GM23338 (cell line): ENCODE measurements around the gene DYRK3. TPM values are rescaled to one million over a fixed set of nuclear protein-coding genes. Genes with fewer than 3 reads are reported as not detected.

ENCODE experiments used
- ATAC-seq: fragments of 200-7000 bp; cut with Tn5 transposase; 3 replicates; pipeline ENCODE4 v1.9.1; 2020
- DNase-seq: peaks from one replicate; pipeline ENCODE4 v3.0.0-alpha.2; 2015; ENCODE audit warnings: low spot score
- H2AFZ ChIP-seq: fragments of 200-600 bp; sonication (generic); 2 replicates; pipeline ENCODE4 v1.8.0; 2016; ENCODE audit warnings: antibody characterized with exemption, mild to moderate bottlenecking, moderate library complexity
- H3F3A ChIP-seq: fragments of 200-600 bp; sonication (generic); replicated peaks from 2 replicates; pipeline ENCODE4 v1.8.0; 2017; ENCODE audit warnings: antibody characterized with exemption, mixed run types, low read depth
- H3K27ac ChIP-seq: fragments of 200-600 bp; sonication (generic); 2 replicates; pipeline ENCODE4 v1.6.1; 2016; ENCODE audit warnings: low read depth
- H3K27me3 ChIP-seq: fragments of 200-600 bp; sonication (generic); 2 replicates; pipeline ENCODE4 v1.8.0; 2016; ENCODE audit warnings: mild to moderate bottlenecking, mixed run types, moderate library complexity; ENCODE audit not compliant: insufficient read depth
- H3K36me3 ChIP-seq: fragments of 200-600 bp; sonication (generic); 2 replicates; pipeline ENCODE4 v1.8.0; 2016; ENCODE audit warnings: mild to moderate bottlenecking; ENCODE audit not compliant: insufficient read depth
- H3K4me1 ChIP-seq: fragments of 200-600 bp; sonication (generic); 2 replicates; pipeline ENCODE4 v1.8.0; 2016; ENCODE audit warnings: mild to moderate bottlenecking, moderate library complexity; ENCODE audit not compliant: insufficient read depth
- H3K4me2 ChIP-seq: fragments of 200-600 bp; sonication (generic); 2 replicates; pipeline ENCODE4 v1.7.1; 2017; ENCODE audit warnings: mixed run types
- H3K4me3 ChIP-seq: fragments of 200-600 bp; sonication (generic); 2 replicates; pipeline ENCODE4 v1.6.1; 2016; ENCODE audit warnings: mixed run types
- H3K79me2 ChIP-seq: fragments of 200-600 bp; sonication (generic); replicated peaks from 2 replicates; pipeline ENCODE4 v1.8.0; 2017; ENCODE audit warnings: mild to moderate bottlenecking; ENCODE audit not compliant: insufficient read depth
- H3K9me2 ChIP-seq: fragments of 200-600 bp; sonication (generic); 2 replicates; pipeline ENCODE4 v1.8.0; 2017; ENCODE audit not compliant: insufficient read depth
- H4K20me1 ChIP-seq: fragments of 200-600 bp; sonication (generic); replicated peaks from 2 replicates; pipeline ENCODE4 v1.8.0; 2017; ENCODE audit warnings: mild to moderate bottlenecking; ENCODE audit not compliant: insufficient read depth
- H3K27ac Mint-ChIP-seq: 2 replicates; pipeline ENCODE4 v1.8.0; 2020; ENCODE audit warnings: inconsistent platforms, mild to moderate bottlenecking, moderate library complexity, mixed read lengths
- H3K27me3 Mint-ChIP-seq: 3 replicates; pipeline ENCODE4 v1.8.0; 2022; ENCODE audit warnings: low read depth, mild to moderate bottlenecking, moderate library complexity, mixed read lengths, inconsistent platforms; ENCODE audit not compliant: insufficient read depth, poor library complexity
- H3K36me3 Mint-ChIP-seq: 3 replicates; pipeline ENCODE4 v1.8.0; 2021; ENCODE audit warnings: low read depth, mild to moderate bottlenecking, inconsistent platforms, moderate library complexity, mixed read lengths
- H3K4me1 Mint-ChIP-seq: 3 replicates; pipeline ENCODE4 v1.8.0; 2020; ENCODE audit warnings: mild to moderate bottlenecking, inconsistent platforms, mixed read lengths
- H3K4me3 Mint-ChIP-seq: 3 replicates; pipeline ENCODE4 v1.8.0; 2021; ENCODE audit warnings: moderate library complexity, mild to moderate bottlenecking, inconsistent platforms, mixed read lengths
- H3K9me3 Mint-ChIP-seq: 3 replicates; pipeline ENCODE4 v1.8.0; 2020; ENCODE audit warnings: moderate library complexity, mild to moderate bottlenecking, inconsistent platforms, mixed read lengths
- CREB1 ChIP-seq: fragments of 250-450 bp; sonication (Bioruptor Pico); IDR thresholded peaks from 2 replicates; pipeline ENCODE4 v1.5.0; 2020; ENCODE audit warnings: low read depth, mild to moderate bottlenecking, moderate library complexity
- CTCF ChIP-seq, 2 experiments: fragments of 200-600 bp in 1 of 2; sonication (generic) in 1 of 2; conservative IDR thresholded peaks; 2 replicates each; pipeline versions ENCODE4 v1.5.1 to v1.6.1; 2016 to 2017; ENCODE audit warnings: antibody characterized with exemption in 2 of 2, low read depth in 2 of 2, mild to moderate bottlenecking in 2 of 2, moderate library complexity in 1 of 2
- EZH2 ChIP-seq: fragments of 200-600 bp; sonication (generic); IDR thresholded peaks from one replicate; pipeline ENCODE4 v1.8.0; 2017; ENCODE audit warnings: antibody characterized with exemption, mild to moderate bottlenecking, low read depth; ENCODE audit not compliant: unreplicated experiment
- EZH2phosphoT487 ChIP-seq: fragments of 200-600 bp; sonication (generic); IDR thresholded peaks from one replicate; pipeline ENCODE4 v1.8.1; 2018; ENCODE audit warnings: antibody characterized with exemption; ENCODE audit not compliant: unreplicated experiment
- JUNB ChIP-seq: IDR thresholded peaks from one replicate; pipeline ENCODE4 v1.6.1; 2016; ENCODE audit warnings: antibody characterized with exemption; ENCODE audit not compliant: unreplicated experiment
- NANOG ChIP-seq: IDR thresholded peaks from 2 replicates; pipeline ENCODE4 v1.6.1; 2016; ENCODE audit warnings: antibody characterized with exemption, borderline replicate concordance
- POLR2AphosphoS5 ChIP-seq: IDR thresholded peaks from 2 replicates; pipeline ENCODE4 v1.6.1; 2016; ENCODE audit warnings: antibody characterized with exemption, low read depth
- REST ChIP-seq: IDR thresholded peaks from one replicate; pipeline ENCODE4 v1.6.1; 2018; ENCODE audit warnings: antibody characterized with exemption; ENCODE audit not compliant: unreplicated experiment
- STAT1 ChIP-seq: IDR thresholded peaks from one replicate; pipeline ENCODE4 v1.6.1; 2016; ENCODE audit warnings: antibody characterized with exemption; ENCODE audit not compliant: unreplicated experiment
- ZNF114 ChIP-seq: fragments of 250-450 bp; sonication (Bioruptor Pico); IDR thresholded peaks from 2 replicates; pipeline ENCODE4 v1.5.0; 2020; ENCODE audit warnings: mild to moderate bottlenecking, moderate library complexity
- ZNF331 ChIP-seq: fragments of 250-450 bp; sonication (Bioruptor Pico); IDR thresholded peaks from 2 replicates; pipeline ENCODE4 v1.5.0; 2020; ENCODE audit warnings: low read depth, mild to moderate bottlenecking, moderate library complexity
- ZNF462 ChIP-seq: fragments of 250-450 bp; sonication (Bioruptor Pico); IDR thresholded peaks from 2 replicates; pipeline ENCODE4 v1.5.0; 2020; ENCODE audit warnings: mild to moderate bottlenecking, moderate library complexity
- polyA plus RNA-seq: library from polyadenylated mRNA; unstranded; fragments of >200 nt; fragmentation: Nextera tagmentation; extraction: Ambion mirVana; gene quantifications from 2 replicates; pipeline ENCODE4 v1.2.1, GENCODE V29; 2016
- total RNA-seq: library from RNA; depleted of rRNA; stranded (reverse); fragments of >200 nt; shearing (Covaris generic); gene quantifications from 2 replicates; pipeline ENCODE4 v1.2.3, GENCODE V29; 2014
- TF ChIP-seq, protein P1 (sequence below): IDR thresholded peaks from 2 replicates; pipeline ENCODE4 v1.6.1; 2016; ENCODE audit warnings: antibody characterized with exemption

The DYRK3 gene
- total and polyA plus RNA-seq, 2 experiments from 2014 or later: 2.9 to 9.5 TPM

DNA sequence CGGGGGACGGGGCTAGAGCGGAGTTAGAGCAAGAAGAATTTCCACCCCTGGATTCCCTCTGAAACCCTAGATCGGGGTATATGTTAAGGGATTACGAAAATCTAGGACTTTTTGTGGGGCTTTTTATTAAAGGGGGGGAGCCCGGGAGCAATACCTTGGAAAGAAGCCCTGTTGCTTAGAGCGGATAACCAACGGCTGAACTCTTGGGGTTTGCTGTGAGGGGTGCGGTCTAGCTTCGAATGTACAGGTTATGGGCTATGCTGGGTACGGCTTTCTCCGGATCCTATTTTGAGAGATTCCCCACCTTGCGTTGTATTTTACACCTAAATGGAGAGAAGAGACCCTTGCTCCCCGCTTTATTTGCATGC lies 626 bp downstream of the DYRK3 start:
- H3K4me1 Mint-ChIP-seq: peaks cover 28% of the 10 kb centered on the region
- TF ChIP-seq POLR2AphosphoS5 (no peak), ZNF462 (no peak), ZNF114 (CRISPR knock-in tag) (no peak), JUNB (no peak), STAT1 (no peak), NANOG (no peak), ZNF331 (no peak), REST (no peak), CREB1 (no peak), EZH2phosphoT487 (no peak), CTCF (conservative IDR thresholded peaks at IDR 0.05; ENCODE audit: low read depth in 2 of 2) (no peak), EZH2 (no peak)
- TF ChIP-seq, protein P1, sequence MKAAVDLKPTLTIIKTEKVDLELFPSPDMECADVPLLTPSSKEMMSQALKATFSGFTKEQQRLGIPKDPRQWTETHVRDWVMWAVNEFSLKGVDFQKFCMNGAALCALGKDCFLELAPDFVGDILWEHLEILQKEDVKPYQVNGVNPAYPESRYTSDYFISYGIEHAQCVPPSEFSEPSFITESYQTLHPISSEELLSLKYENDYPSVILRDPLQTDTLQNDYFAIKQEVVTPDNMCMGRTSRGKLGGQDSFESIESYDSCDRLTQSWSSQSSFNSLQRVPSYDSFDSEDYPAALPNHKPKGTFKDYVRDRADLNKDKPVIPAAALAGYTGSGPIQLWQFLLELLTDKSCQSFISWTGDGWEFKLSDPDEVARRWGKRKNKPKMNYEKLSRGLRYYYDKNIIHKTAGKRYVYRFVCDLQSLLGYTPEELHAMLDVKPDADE: no peak

More for the DNA sequence above, 626 bp downstream of the DYRK3 start:
- no peaks in the 10 kb centered on the region; the same call in 2 of the 3 replicates for H3K9me3 Mint-ChIP-seq
- peak overlapping the region; percentile 81 for H3K4me3 Mint-ChIP-seq
- Histone ChIP-seq H2AFZ (peak overlapping the region; percentile 92), H3K79me2 (no peaks in the 10 kb centered on the region), H3K4me3 (peak overlapping the region; percentile 90), H3K27ac (no peak overlapping the region), H3K36me3 (0 out of 2 replicates have a peak, but pooled peaks cover 3% of the 10 kb centered on the region), H4K20me1 (no peaks in the 10 kb centered on the region), H3K4me2 (peak overlapping the region; percentile 99), H3K4me1 (peaks cover 24% of the 10 kb centered on the region), H3K27me3 (peaks cover 21% of the 10 kb centered on the region), H3K9me2 (no peaks in the 10 kb centered on the region), H3F3A (peaks cover 10% of the 10 kb centered on the region)
- ATAC-seq: peak; percentile 12
- DNase-seq: no peak
- H3K27me3 Mint-ChIP-seq: peaks cover 7% of the 10 kb centered on the region
- no peaks in the 10 kb centered on the region; the same call in 2 of the 3 replicates for H3K36me3 Mint-ChIP-seq
- no peak overlapping the region for H3K27ac Mint-ChIP-seq
